Central memory CD4-positive, alpha-beta T cell (primary cell): Measurements from ENCODE around the gene NEAT1.

Experiments used
- DNase-seq: peaks from one replicate; pipeline ENCODE4 v3.0.0; 2022
- total RNA-seq, 3 experiments: gene quantifications; one replicate each; lab custom pipeline; 2026; lab: John Stamatoyannopoulos, UW

NEAT1 gene
- total RNA-seq = 127 to 1,896 (median 669) reads per million in 3 experiments

- peak; percentile 82 for DNase-seq
Observed at GRCh38 chr11:65422633-65423515, at the start of gene NEAT1. Gene NEAT1 (plus strand): TSS chr11:65422798.

GRCh38 chr11:65373839-65374580 is 48.6 kb upstream of the NEAT1 start:
- DNase-seq = no peak

GRCh38 chr11:65375012-65375411 is 47.6 kb upstream of the NEAT1 start:
- no peak for DNase-seq

GRCh38 chr11:65376138-65376713 is 46.4 kb upstream of the NEAT1 start:
- no peak for DNase-seq

- no peak for DNase-seq
Observed at GRCh38 chr11:65377036-65377435, 45.6 kb upstream of the NEAT1 start.

- no peak for DNase-seq
Observed at GRCh38 chr11:65377777-65378176, 44.8 kb upstream of the NEAT1 start.

- no peak for DNase-seq
Observed at GRCh38 chr11:65378208-65378927, 44.2 kb upstream of the NEAT1 start.

GRCh38 chr11:65378928-65379638 is 43.5 kb upstream of the NEAT1 start:
- DNase-seq = no peak

GRCh38 chr11:65379698-65380459 is 42.7 kb upstream of the NEAT1 start:
- no peak for DNase-seq

- no peak for DNase-seq
Observed at GRCh38 chr11:65380460-65381119, 42.0 kb upstream of the NEAT1 start.

- no peak for DNase-seq
Observed at GRCh38 chr11:65381716-65382032, 40.9 kb upstream of the NEAT1 start.

- DNase-seq = peak; percentile 89
Observed at GRCh38 chr11:65382033-65382803, 40.4 kb upstream of the NEAT1 start, which contains the start of gene SLC25A45. Gene SLC25A45 (minus strand): TSS chr11:65382646. CDS start chr11:65381951, 695 bp downstream.

- no peak for DNase-seq
Observed at GRCh38 chr11:65382804-65383368, 39.7 kb upstream of the NEAT1 start.

GRCh38 chr11:65383778-65384177 is 38.8 kb upstream of the NEAT1 start:
- no peak for DNase-seq

- DNase-seq = no peak
Observed at GRCh38 chr11:65384301-65384889, 38.2 kb upstream of the NEAT1 start.

GRCh38 chr11:65386307-65387140 is 36.1 kb upstream of the NEAT1 start, which contains the start of gene FRMD8:
Gene FRMD8 (plus strand): TSS chr11:65386637. CDS start chr11:65387037, 400 bp downstream.
- peak; percentile 88 for DNase-seq

- DNase-seq = no peak
Observed at GRCh38 chr11:65388731-65389130, 33.9 kb upstream of the NEAT1 start.
